GM18505 (cell line): ENCODE results near the gene FTCD.
"Not testable (repeated sequence)": the region's sequence is repeated elsewhere in the genome, so short reads cannot be mapped to it uniquely, and the experiment has no call there.

Experiments
- ATAC-seq: cut with Tn5 transposase; IDR thresholded peaks from one replicate; pipeline ENCODE4 v1.9.1; 2021; ENCODE audit not compliant: unreplicated experiment
- POLR2A ChIP-seq: IDR thresholded peaks from 4 replicates; pipeline ENCODE4 v1.6.1; 2011; ENCODE audit warnings: borderline replicate concordance; ENCODE audit not compliant: insufficient read depth, insufficient read length; ENCODE audit errors: extremely low read depth

Gene FTCD, protein sequence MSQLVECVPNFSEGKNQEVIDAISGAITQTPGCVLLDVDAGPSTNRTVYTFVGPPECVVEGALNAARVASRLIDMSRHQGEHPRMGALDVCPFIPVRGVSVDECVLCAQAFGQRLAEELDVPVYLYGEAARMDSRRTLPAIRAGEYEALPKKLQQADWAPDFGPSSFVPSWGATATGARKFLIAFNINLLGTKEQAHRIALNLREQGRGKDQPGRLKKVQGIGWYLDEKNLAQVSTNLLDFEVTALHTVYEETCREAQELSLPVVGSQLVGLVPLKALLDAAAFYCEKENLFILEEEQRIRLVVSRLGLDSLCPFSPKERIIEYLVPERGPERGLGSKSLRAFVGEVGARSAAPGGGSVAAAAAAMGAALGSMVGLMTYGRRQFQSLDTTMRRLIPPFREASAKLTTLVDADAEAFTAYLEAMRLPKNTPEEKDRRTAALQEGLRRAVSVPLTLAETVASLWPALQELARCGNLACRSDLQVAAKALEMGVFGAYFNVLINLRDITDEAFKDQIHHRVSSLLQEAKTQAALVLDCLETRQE

DNA sequence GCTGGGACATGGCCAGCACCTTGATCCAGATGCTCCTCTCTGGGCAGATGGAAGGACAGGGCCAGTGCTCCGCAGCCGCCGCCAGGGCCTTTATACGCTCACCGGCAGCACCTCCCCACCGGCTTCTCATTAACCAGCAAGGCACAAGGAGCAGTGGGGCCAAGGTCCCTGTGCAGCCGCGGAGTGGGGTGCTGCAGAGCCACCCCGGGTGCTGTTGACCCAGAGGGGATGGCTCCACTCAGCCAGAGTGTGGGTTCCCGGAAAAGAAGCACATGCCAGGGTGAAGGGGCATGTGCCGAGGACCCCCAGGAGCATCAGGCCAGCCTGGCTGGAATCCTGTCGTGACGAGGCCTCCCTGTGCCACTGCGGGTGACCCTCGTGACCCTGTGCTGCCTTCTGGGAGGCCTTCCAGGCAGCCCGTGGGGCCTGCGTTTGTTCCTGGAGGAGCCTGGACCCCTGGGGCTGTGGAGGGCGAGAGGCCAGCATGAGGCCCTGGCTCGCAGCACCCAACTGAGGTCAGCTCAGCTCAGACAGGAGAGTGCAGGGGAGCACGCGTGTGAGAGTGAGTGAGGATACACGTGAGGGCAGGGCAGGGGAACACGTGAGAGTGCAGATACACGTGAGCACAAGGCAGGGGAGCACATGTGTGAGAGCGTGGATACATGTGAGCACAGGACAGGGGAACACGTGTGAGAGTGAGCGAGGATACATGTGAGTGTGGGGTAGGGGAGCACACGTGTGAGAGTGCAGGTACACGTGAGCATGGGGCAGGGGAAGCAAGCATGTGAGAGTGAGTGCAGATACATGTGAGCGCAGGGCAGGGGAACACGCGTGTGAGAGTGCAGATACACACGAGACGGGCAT lies at the start of gene FTCD:
TSS of gene FTCD (minus strand) at position 66 of the 864 bp plus-strand sequence. CDS start at position 10, 56 bp downstream.
- no peak for ATAC-seq
- TF ChIP-seq POLR2A: no peak

DNA sequence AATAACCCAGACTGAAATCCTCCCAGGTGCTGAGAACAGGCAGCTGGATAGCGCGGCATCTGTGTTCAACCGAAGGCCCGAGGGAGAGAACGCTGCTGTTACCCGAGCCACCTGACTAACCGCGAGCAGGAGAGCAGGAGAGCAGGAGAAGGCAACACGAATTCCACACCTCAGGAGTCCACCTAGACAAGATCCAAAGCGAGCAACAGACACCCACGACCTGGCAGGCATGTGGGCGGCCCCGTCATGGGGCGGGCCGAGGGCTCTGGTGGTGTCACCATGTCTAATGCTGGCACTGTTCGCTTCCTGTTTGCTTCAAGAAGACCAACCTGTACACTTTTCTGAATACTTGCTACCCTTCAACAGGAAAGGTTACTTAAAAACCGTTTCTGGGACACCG lies 49.8 kb upstream of the FTCD start:
- no peak for TF ChIP-seq POLR2A
- ATAC-seq: no peak

DNA sequence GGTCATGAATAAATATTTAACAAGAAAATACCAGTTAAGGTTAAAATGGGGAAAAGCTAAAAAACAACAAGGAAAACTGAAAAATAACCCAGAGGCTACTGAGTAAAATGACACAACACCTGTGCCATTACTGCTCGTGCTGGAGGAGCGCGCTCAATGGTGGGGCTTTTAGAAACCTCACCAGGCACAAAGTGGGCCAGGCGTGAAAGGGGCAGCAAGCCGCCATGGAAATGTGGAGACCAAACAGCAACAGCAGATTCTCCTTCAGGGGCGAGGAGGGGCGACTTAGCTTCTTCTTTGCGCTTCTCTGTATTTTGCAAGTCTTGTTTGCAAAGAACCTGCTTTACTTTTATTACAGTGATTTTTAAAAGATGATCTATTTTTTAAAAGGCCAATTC lies 47.8 kb upstream of the FTCD start:
- ATAC-seq: no peak
- no peak for TF ChIP-seq POLR2A

DNA sequence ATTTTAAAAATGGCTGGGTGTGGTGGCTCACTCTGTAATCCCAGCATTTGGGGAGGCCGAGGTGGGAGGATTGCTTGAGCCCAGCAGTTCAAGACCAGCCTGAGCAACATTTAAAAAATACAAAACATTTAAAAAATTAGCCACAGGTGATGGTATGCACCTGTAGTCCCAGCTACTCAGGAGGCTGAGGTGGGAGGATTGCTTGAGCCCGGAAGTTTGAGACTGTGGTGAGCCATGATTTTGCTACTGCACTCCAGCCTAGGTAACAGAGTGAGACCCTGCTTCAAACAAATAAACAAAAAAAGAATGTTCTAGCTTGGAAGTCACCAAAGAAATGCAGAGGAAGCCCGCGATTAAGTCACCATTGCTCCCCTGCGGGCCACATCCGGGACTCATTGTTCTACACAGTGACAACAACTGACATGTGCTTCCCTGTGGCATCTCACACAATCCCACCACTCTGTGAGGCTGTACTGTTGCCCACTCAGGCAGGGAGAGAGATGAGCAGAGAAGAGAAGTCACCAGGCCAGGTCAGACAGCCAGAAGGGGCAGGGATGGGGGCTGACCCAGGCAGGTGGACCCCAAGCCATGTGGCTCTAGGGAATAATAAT lies 47.3 kb upstream of the FTCD start:
- no peak for TF ChIP-seq POLR2A
- no peak for ATAC-seq

DNA sequence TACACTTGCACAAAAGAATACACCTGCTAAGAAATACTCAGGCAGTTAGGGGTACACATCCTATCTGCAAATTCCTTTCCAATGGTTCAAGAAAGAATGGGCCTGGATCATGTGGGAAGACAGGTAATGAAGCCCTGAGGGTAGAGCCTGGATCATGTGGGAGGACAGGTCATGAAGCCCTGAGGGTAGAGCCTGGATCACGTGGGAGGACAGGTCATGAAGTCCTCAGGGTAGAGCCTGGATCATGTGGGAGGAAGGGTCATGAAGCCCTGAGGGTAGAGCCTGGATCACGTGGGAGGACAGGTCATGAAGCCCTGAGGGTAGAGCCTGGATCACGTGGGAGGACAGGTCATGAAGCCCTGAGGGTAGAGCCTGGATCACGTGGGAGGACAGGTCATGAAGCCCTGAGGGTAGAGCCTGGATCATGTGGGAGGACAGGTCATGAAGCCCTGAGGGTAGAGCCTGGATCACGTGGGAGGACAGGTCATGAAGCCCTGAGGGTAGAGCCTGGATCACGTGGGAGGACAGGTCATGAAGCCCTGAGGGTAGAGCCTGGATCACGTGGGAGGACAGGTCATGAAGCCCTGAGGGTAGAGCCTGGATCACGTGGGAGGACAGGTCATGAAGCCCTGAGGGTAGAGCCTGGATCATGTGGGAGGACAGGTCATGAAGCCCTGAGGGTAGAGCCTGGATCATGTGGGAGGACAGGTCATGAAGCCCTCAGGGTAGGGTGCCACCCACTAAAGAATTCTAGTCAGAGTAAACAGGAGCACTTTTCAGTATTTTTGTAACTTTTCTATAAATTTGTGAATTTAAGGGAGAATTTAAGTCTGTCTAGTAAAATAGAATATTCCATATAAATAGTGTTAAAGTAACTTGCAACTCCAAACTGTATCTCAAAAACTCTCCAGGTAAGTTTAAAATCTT lies 45.8 kb upstream of the FTCD start:
- not testable (repeated sequence) for ATAC-seq

DNA sequence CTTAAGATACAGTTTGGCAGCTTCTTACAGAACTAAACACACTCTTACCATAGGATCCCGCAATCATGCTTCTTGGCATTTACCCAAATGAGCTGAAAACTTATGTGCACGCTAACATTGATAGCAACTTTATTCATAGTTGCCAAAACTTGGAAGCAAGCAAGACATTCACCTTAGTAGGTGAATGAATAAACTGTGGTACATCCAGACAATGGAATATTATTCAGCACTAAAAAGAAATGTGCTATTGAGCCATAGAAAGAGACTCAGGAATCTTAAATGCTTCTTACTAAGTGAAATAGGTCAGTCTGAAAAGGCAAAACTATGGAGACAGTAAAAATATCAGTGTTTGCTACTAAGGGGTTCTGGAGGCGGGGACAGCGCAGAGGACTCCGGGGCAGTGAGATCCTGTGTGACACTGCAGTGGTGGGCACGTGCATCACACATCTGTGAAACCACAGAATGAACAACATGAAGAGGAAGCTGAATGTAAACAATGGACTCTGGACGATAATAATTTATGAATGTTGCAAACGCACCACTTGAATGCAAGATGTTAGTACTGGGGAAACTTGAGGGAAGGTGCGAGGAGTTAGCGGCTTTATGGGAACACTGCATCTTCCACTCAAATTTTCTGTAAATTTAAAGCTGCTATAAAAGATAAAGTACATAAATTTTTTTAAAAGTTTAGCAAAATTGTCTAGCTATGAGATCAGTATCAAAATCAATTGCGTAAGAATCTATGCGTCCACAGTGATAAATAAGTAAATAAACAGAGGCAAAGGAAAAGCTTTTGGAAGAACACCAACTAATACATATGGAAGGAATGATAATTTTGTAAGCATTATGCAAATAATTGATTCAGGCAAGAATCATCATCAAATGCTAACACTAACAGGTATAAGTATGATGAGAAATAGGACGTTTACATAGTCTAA lies 44.3 kb upstream of the FTCD start:
- ATAC-seq: no peak
- no peak for TF ChIP-seq POLR2A

DNA sequence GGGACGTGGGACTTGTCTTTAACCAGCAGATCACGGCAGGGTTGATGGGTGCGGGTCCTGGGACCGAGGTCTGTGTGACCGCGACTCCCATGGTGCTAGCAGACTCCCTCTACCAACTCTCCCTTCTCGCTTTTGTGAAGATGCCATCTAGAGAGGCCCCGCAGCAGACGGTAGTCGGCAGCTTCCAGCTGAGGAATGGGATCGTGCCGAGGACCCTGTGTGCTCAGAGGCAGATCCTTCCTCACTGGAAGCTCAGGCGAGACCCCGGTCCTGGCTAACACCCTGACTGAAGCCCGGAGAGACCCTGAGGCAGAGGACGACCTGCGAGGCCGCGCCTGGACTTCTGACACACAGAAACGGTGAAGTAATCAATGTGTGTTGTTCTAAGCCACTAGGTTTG lies 41.4 kb upstream of the FTCD start:
- TF ChIP-seq POLR2A: no peak
- ATAC-seq: no peak

DNA sequence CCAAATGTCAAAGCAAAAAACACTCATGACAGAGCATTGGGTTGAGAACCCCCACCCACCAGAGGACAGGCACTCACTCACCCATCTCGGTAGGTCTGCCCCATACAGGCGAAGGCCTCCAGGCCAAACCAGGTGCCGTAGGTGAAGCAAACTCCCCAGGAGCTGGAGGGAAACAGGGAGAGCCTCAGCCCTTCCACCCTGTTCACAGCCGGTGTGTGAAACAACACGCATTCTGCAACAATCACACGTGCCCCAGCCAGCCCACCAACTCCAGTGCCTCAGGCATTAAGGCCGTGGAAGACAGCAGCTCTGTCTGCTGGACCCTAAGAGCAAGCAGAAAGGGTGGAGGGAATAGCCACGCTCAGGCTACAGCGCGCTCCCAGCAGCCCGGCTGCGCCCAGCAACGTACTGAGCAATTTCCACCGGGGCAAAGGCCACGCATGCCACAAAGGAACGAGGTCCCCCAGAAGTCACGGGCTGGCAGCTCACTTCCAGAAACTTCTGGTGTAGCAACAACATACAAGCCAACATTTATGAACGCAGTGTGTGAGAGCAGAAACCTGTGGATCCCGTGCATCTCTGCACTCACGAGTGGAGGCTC lies 40.3 kb upstream of the FTCD start:
- no peak for ATAC-seq
- TF ChIP-seq POLR2A: no peak

DNA sequence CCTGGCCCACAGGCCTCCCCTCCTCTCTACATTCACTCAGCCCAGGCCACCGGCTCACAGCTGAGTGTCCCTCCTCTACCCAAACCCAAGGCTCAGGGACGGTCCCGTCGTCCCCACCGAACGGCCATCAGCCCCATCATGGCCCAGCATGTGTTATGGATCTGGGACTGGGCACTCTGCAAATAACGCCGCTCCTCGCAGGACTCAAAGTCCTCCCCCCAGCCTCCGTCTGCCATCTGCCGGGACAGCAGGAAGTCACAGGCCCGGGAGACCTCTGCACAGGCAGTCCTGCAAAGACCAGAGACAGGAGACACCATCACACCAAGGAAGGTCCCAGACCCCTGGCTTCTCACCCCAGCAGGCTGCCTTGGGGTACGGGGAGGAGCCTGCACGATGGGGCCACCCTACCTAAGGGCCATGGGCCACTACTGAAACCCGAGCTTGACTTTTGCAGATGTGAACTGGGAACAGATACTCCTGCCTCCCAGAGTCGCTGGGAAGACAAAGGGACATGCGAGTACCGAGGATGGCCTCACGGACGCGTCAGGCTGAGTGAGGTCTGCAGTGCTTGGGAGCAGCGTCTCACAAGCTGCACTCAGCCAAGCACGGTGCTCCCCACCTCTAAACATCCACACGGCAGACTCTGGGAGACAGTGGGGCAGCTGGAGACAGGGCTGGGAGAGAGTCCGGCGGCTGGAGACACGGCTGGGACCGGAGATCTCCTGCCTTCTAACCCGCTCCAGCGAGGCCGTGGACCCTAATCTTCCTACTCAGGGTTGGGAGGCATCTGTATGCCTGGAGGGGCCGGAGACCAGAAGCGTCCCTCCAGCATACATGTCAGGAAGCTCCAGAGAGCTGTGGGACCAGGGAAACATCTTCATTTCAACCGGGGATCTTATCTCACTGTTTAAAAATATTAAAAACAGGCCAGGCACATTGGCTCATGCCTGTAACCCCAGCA lies 39.3 kb upstream of the FTCD start:
- TF ChIP-seq POLR2A: no peak

DNA sequence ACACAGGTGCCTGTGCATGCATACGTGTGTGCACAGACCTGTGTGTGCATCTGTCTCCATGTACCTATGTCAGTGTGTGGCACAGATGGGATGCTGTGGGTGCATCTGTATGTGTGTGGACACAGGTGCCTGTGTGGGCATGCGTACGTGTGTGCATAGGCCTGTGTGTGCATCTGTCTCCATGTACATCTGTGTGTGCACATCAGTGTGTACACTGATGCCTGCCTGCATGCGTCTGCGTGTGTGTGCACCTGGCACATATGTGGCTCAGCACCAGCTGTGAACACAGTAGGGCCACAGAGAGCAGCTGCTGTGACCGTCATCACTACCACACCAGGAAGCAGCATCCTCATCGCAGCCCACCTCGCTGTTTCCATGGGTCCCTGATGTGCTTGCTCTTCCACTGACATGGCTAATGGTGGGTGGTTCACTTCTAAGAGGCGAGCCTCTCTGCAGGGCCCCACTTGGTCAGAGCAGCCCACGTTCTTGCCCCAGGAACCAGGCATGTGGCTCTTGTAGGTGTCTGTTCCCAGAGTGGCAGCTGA lies 38.5 kb upstream of the FTCD start:
- no peak for ATAC-seq
- no peak for TF ChIP-seq POLR2A

More for the DNA sequence above, 39.3 kb upstream of the FTCD start:
- ATAC-seq: no peak
